ES-I3 (cell line): ENCODE results near the gene PTOV1.

Experiments used
- H3K36me3 ChIP-seq: 2 replicates; pipeline ENCODE4 v1.6.1; 2013; ENCODE audit warnings: mild to moderate bottlenecking, low read length, control low read depth, moderate library complexity; ENCODE audit not compliant: insufficient read depth
- H3K4me1 ChIP-seq: 2 replicates; pipeline ENCODE4 v1.6.1; 2013; ENCODE audit warnings: mild to moderate bottlenecking, control low read depth, low read length; ENCODE audit not compliant: insufficient read depth
- H3K9ac ChIP-seq: 2 replicates; pipeline ENCODE4 v1.6.1; 2013; ENCODE audit warnings: low read depth, mild to moderate bottlenecking, low read length, moderate library complexity
- H3K9me3 ChIP-seq: 2 replicates; pipeline ENCODE4 v1.6.1; 2013; ENCODE audit warnings: mild to moderate bottlenecking, low read length, moderate library complexity; ENCODE audit not compliant: control insufficient read depth, insufficient read depth

PTOV1 gene

GRCh38 chr19:49855676-49856573, 5.0 kb downstream of the PTOV1 start:
- Histone ChIP-seq H3K36me3 (peaks cover 2% of the 10 kb centered on the region; the same call in 1 of the 2 replicates), H3K4me1 (peaks cover 3% of the 10 kb centered on the region; the same call in 1 of the 2 replicates), H3K9ac (no peak overlapping the region), H3K9me3 (no peaks in the 10 kb centered on the region)

- peaks cover 3% of the 10 kb centered on the region; the same call in 1 of the 2 replicates for H3K4me1 ChIP-seq
- peaks cover 2% of the 10 kb centered on the region; the same call in 1 of the 2 replicates for H3K36me3 ChIP-seq
- H3K9ac ChIP-seq = no peak overlapping the region
- H3K9me3 ChIP-seq = no peaks in the 10 kb centered on the region
These were observed 5.6 kb downstream of the PTOV1 start for GRCh38 chr19:49856574-49857021.

- Histone ChIP-seq H3K9me3 (no peaks in the 10 kb centered on the region), H3K9ac (no peak overlapping the region), H3K36me3 (peaks cover 2% of the 10 kb centered on the region; the same call in 1 of the 2 replicates), H3K4me1 (peaks cover 2% of the 10 kb centered on the region; the same call in 1 of the 2 replicates)
These were observed 6.3 kb downstream of the PTOV1 start for GRCh38 chr19:49857061-49857837.

GRCh38 chr19:49857838-49858087, 6.8 kb downstream of the PTOV1 start:
- peaks cover 2% of the 10 kb centered on the region; the same call in 1 of the 2 replicates for H3K36me3 ChIP-seq
- H3K9ac ChIP-seq = no peak overlapping the region

GRCh38 chr19:49858088-49858985, 7.4 kb downstream of the PTOV1 start:
- Histone ChIP-seq H3K4me1 (no peaks in the 10 kb centered on the region; the same call in 1 of the 2 replicates), H3K36me3 (peaks cover 2% of the 10 kb centered on the region; the same call in 1 of the 2 replicates), H3K9ac (no peak overlapping the region), H3K9me3 (no peaks in the 10 kb centered on the region)

More at GRCh38 chr19:49857838-49858087, 6.8 kb downstream of the PTOV1 start:
- no peaks in the 10 kb centered on the region; the same call in 1 of the 2 replicates for H3K4me1 ChIP-seq
- no peaks in the 10 kb centered on the region for H3K9me3 ChIP-seq

- H3K9ac ChIP-seq = no peak overlapping the region
- peaks cover 12% of the 10 kb centered on the region for H3K36me3 ChIP-seq
- H3K4me1 ChIP-seq = no peaks in the 10 kb centered on the region; the same call in 1 of the 2 replicates
- no peaks in the 10 kb centered on the region for H3K9me3 ChIP-seq
These were observed 8.8 kb downstream of the PTOV1 start for GRCh38 chr19:49859682-49860335.

- Histone ChIP-seq H3K9me3 (no peaks in the 10 kb centered on the region), H3K4me1 (no peaks in the 10 kb centered on the region; the same call in 1 of the 2 replicates), H3K36me3 (peaks cover 13% of the 10 kb centered on the region), H3K9ac (no peak overlapping the region)
These were observed 9.6 kb downstream of the PTOV1 start for GRCh38 chr19:49860336-49861102.

GRCh38 chr19:49861107-49861506, 10.1 kb downstream of the PTOV1 start:
- Histone ChIP-seq H3K9me3 (no peaks in the 10 kb centered on the region), H3K9ac (no peak overlapping the region), H3K4me1 (no peaks in the 10 kb centered on the region; the same call in 1 of the 2 replicates), H3K36me3 (peaks cover 13% of the 10 kb centered on the region)

- no peaks in the 10 kb centered on the region; the same call in 1 of the 2 replicates for H3K4me1 ChIP-seq
- H3K9ac ChIP-seq = no peak overlapping the region
- H3K9me3 ChIP-seq = no peaks in the 10 kb centered on the region
- H3K36me3 ChIP-seq = peaks cover 13% of the 10 kb centered on the region
These were observed 10.8 kb downstream of the PTOV1 start for GRCh38 chr19:49861541-49862378.

- Histone ChIP-seq H3K9me3 (no peaks in the 10 kb centered on the region), H3K9ac (no peak overlapping the region), H3K36me3 (peaks cover 13% of the 10 kb centered on the region), H3K4me1 (no peaks in the 10 kb centered on the region; the same call in 1 of the 2 replicates)
These were observed 11.7 kb downstream of the PTOV1 start for GRCh38 chr19:49862391-49863253.

GRCh38 chr19:49863254-49863934, 12.4 kb downstream of the PTOV1 start:
- Histone ChIP-seq H3K9me3 (no peaks in the 10 kb centered on the region), H3K36me3 (peaks cover 13% of the 10 kb centered on the region), H3K4me1 (no peaks in the 10 kb centered on the region; the same call in 1 of the 2 replicates), H3K9ac (no peak overlapping the region)
